K562 treated with DMSO at 1 percent for 4 hours (cell line): ENCODE measurements around the gene GTF2A1. TPM values are rescaled to one million over a fixed set of nuclear protein-coding genes. Genes with fewer than 3 reads are reported as not detected.

Experiments used
- total RNA-seq: library from RNA; unstranded; fragments of 300-600 nt; gene quantifications from 2 replicates; pipeline ENCODE4 v1.2.3, GENCODE V29; 2022; ENCODE audit not compliant: insufficient read depth

GTF2A1 gene
- total RNA-seq = 13.5 TPM in 2 replicates

DNA sequence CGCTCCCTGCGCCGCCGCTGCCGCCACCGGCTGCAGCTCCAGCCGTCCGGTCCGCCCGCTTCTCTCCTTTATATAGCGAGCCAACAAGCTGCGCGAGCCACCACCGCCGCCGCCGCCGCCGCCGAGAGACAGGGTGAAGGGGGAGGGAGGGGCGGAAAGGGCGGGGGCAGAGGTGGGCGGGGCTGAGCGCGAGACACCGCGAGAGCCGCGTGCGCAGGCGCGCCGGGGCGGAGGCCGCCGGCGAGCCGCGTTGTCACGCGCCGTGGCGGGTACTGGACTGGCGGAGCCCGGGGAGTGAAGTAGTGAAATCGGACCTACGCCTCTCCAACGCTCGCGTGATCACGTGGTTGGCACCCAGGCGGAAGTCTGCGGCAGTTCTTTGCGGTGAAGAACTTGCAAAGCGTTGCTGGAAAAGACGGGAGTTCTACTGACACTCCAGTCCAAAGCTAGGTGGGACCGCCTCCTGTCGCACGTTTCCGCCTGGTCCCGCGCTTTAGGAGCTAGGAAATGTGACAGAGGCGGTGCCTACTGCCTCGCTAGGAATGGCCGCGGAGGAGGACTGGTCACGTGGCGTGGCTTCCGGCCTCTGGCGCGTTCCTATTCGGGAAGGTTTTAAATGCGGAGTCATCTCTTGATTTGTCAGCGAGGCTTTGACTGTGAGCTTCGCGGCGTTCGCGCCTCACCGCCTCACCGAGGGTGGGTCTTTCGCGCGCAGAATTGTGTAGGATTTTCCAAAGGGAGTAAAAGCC, at the start of gene GTF2A1:
Gene GTF2A1, minus strand, starts transcription at position 130 of the 749 bp plus-strand sequence. CDS start 441 bp downstream, outside the sequence.

Other genes with a start within 250 kb of the GTF2A1 start
- 12.5 and 19.9 TPM in 2 replicates for gene STON2, start 179.4 kb upstream of the GTF2A1 start, total RNA-seq